Measurements from ENCODE around the gene PPM1A. TPM values are rescaled to one million over a fixed set of nuclear protein-coding genes. Genes with fewer than 3 reads are reported as not detected.

The PPM1A gene
- total and polyA plus RNA-seq, 2 donors (not counting 3 experiments of a cell fraction or from before 2014, with no cell fraction given): 14.1 to 33.9 TPM

DNA sequence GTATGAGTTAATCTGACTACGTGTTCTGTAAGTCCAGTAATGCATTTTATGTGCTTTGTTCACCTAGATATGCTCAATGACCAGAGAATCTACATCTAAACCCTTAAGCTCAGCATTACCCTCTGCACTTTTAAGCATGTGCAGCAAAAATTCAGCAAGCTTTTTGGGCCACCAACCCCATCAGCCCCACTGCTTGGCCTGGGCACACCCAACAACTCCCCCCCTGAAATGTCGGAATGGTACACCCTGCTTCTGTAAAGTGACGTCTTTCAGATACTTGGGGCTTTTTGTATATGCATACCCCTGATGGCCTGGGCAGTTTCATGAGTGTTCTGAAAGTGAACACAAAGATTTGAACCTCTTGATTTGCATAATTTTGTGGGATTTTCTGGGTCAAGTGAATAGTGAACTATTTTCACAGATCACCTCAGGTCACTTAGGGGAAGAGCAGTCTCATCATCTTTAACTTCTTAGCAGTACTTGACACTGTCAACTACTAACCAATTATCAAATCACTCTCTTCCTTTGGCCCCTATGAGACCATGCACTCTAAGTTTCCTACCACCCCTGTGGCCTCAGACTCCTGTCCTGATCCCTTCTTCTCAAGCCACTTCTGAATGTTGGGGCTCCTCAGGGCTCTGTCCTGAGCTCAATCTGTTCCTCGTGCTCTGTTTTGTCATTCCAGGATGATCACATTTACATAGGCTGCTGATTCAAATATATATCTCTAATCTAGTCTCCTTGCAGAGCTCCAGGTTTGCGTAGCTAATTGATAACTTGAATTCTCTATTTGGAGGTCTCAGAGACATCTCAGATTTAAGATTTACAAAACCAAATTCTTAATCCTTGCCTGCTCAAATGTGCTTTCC, 36.3 kb upstream of the PPM1A start:
- Histone ChIP-seq H3K27me3 (ENCODE audit: control insufficient read depth in 2 of 2, insufficient read depth in 2 of 2, low read length in 2 of 2) (peaks cover 0 to 3% of the 10 kb centered on the region in 2 experiments), H3K36me3 (ENCODE audit: control insufficient read depth in 2 of 2, extremely low read depth in 1 of 2, insufficient read depth in 2 of 2, low read length in 2 of 2) (no peaks in the 10 kb centered on the region), H4K20me1 (replicated peaks; ENCODE audit: control insufficient read depth, extremely low read depth, insufficient read depth, low read length) (no peaks in the 10 kb centered on the region), H3K27ac (ENCODE audit: insufficient read depth, low read depth, low read length) (no peak overlapping the region), H3K4me2 (ENCODE audit: insufficient read depth, low read length) (no peak overlapping the region), H3K79me2 (ENCODE audit: control insufficient read depth, insufficient read depth, low read length) (no peaks in the 10 kb centered on the region), H3K9ac (replicated peaks; ENCODE audit: extremely low read depth, insufficient read depth, low read length) (no peak overlapping the region), H3K4me1 (ENCODE audit: control insufficient read depth, extremely low read depth, insufficient read depth, low read length) (no peaks in the 10 kb centered on the region), H3K9me3 (replicated peaks; ENCODE audit: control insufficient read depth, insufficient read depth, low read length) (no peaks in the 10 kb centered on the region), H3K4me3 (replicated peaks in 1 of 3; ENCODE audit: insufficient read depth in 1 of 3, low read depth in 1 of 3, low read length in 3 of 3) (no peak overlapping the region), H3K9me1 (replicated peaks; ENCODE audit: control insufficient read depth, extremely low read depth, insufficient read depth, low read length) (no peaks in the 10 kb centered on the region), H2AFZ (ENCODE audit: low read depth, low read length) (no peak overlapping the region)
- dilution Hi-C loops (cut with MboI; ENCODE audit: extremely low pct_ligation_motif_present, low sequenced_read_pairs) (no loop called here), intact Hi-C loops (cut with micrococcal nuclease) (no loop called here)
- no peak for FAIRE-seq
- no TSS peak for BruUV-seq (replicated peaks)
- TF ChIP-seq, protein P1, sequence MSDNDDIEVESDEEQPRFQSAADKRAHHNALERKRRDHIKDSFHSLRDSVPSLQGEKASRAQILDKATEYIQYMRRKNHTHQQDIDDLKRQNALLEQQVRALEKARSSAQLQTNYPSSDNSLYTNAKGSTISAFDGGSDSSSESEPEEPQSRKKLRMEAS (IDR thresholded peaks at IDR 0.05; ENCODE audit: insufficient read depth, insufficient read length): no peak
- TF ChIP-seq, protein P2, sequence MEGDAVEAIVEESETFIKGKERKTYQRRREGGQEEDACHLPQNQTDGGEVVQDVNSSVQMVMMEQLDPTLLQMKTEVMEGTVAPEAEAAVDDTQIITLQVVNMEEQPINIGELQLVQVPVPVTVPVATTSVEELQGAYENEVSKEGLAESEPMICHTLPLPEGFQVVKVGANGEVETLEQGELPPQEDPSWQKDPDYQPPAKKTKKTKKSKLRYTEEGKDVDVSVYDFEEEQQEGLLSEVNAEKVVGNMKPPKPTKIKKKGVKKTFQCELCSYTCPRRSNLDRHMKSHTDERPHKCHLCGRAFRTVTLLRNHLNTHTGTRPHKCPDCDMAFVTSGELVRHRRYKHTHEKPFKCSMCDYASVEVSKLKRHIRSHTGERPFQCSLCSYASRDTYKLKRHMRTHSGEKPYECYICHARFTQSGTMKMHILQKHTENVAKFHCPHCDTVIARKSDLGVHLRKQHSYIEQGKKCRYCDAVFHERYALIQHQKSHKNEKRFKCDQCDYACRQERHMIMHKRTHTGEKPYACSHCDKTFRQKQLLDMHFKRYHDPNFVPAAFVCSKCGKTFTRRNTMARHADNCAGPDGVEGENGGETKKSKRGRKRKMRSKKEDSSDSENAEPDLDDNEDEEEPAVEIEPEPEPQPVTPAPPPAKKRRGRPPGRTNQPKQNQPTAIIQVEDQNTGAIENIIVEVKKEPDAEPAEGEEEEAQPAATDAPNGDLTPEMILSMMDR (IDR thresholded peaks at IDR 0.05; ENCODE audit: extremely low read depth in 1 of 2, insufficient read depth in 1 of 2, low read depth in 1 of 2, low read length in 2 of 2): no peak
- TF ChIP-seq POLR2A (IDR thresholded peaks at IDR 0.05; ENCODE audit: low read depth, low read length) (no peak), GATA2 (IDR thresholded peaks at IDR 0.05; ENCODE audit: insufficient read depth, insufficient read length, low read depth, low read length) (no peak), POLR2AphosphoS5 (IDR thresholded peaks at IDR 0.05; ENCODE audit: insufficient read depth, low read depth, low read length) (no peak), EZH2 (IDR thresholded peaks at IDR 0.05; ENCODE audit: borderline replicate concordance, low read depth, low read length, severe bottlenecking) (no peak), MYC (IDR thresholded peaks at IDR 0.05; ENCODE audit: low read depth, low read length) (no peak), FOS (IDR thresholded peaks at IDR 0.05; ENCODE audit: borderline replicate concordance, insufficient read depth, low read length) (no peak), JUN (IDR thresholded peaks at IDR 0.05; ENCODE audit: borderline replicate concordance, insufficient read depth, insufficient read length, low read depth) (no peak)
- CTCF ChIA-PET: no interaction called here
- no peak for DNase-seq (ENCODE audit: low read depth, low spot score)
- POLR2A ChIA-PET: no interaction called here
